Measurements from ENCODE around the gene LRP1-AS.

LRP1-AS gene

GRCh38 chr12:57179331-57180086 is 32.1 kb upstream of the LRP1-AS start:
- FAIRE-seq, result no peak

GRCh38 chr12:57178213-57178612 is 30.8 kb upstream of the LRP1-AS start:
- FAIRE-seq, result no peak

- no peak for FAIRE-seq
Observed at GRCh38 chr12:57177354-57177753, 29.9 kb upstream of the LRP1-AS start.

DNA sequence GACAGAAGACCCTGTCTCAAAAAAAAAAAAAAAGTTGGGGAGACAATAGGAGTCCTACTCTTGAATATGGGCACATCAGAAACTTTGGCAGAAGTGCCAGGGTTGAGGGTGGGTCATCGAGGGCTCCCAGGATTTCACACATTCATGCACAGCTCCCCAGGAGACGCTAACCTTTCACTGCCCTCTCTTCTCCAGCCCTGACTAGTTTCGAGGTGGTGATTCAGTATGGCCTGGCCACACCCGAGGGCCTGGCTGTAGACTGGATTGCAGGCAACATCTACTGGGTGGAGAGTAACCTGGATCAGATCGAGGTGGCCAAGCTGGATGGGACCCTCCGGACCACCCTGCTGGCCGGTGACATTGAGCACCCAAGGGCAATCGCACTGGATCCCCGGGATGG is 29.4 kb upstream of the LRP1-AS start:
- FAIRE-seq, result no peak

- FAIRE-seq, result no peak
Observed at GRCh38 chr12:57176139-57176477, 28.7 kb upstream of the LRP1-AS start.

- FAIRE-seq, result no peak
Observed at GRCh38 chr12:57175428-57176138, 28.2 kb upstream of the LRP1-AS start.

DNA sequence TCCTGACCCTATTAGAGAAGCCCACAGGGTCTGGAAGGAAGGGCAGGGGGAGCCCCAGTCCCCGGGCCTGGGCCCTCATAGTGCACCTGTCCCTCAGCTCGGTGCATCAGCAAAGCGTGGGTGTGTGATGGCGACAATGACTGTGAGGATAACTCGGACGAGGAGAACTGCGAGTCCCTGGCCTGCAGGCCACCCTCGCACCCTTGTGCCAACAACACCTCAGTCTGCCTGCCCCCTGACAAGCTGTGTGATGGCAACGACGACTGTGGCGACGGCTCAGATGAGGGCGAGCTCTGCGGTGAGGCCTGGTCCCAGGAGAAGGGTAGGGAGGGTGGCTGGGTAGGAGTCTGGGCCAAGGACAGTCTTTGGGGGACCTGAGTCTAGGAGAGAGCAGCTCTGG is 26.3 kb upstream of the LRP1-AS start:
- no peak for FAIRE-seq

- no peak for FAIRE-seq
Observed at GRCh38 chr12:57173089-57173488, 25.7 kb upstream of the LRP1-AS start.

- FAIRE-seq, result no peak
Observed at GRCh38 chr12:57171668-57172067, 24.2 kb upstream of the LRP1-AS start.

GRCh38 chr12:57170927-57171326 is 23.5 kb upstream of the LRP1-AS start:
- no peak for FAIRE-seq

- no peak for FAIRE-seq
Observed at GRCh38 chr12:57170408-57170807, 23.0 kb upstream of the LRP1-AS start.

GRCh38 chr12:57169969-57170368 is 22.6 kb upstream of the LRP1-AS start:
- FAIRE-seq, result no peak

GRCh38 chr12:57169046-57169795 is 21.8 kb upstream of the LRP1-AS start:
- no peak for FAIRE-seq

- FAIRE-seq, result no peak
Observed at GRCh38 chr12:57168058-57168457, 20.6 kb upstream of the LRP1-AS start.

- FAIRE-seq, result no peak
Observed at GRCh38 chr12:57166971-57167371, 19.6 kb upstream of the LRP1-AS start.

DNA sequence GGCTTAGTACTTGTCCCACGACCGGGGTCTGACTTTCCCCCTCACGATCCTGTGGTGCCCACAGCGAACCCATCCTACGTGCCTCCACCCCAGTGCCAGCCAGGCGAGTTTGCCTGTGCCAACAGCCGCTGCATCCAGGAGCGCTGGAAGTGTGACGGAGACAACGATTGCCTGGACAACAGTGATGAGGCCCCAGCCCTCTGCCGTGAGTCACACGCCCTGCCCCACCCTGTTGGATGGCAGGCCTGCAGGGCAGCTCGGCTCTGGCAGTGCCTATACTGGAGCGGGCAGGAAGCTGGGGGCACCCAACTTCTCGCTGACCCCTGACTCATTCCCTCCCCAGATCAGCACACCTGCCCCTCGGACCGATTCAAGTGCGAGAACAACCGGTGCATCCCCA is 18.3 kb upstream of the LRP1-AS start:
- FAIRE-seq, result no peak

DNA sequence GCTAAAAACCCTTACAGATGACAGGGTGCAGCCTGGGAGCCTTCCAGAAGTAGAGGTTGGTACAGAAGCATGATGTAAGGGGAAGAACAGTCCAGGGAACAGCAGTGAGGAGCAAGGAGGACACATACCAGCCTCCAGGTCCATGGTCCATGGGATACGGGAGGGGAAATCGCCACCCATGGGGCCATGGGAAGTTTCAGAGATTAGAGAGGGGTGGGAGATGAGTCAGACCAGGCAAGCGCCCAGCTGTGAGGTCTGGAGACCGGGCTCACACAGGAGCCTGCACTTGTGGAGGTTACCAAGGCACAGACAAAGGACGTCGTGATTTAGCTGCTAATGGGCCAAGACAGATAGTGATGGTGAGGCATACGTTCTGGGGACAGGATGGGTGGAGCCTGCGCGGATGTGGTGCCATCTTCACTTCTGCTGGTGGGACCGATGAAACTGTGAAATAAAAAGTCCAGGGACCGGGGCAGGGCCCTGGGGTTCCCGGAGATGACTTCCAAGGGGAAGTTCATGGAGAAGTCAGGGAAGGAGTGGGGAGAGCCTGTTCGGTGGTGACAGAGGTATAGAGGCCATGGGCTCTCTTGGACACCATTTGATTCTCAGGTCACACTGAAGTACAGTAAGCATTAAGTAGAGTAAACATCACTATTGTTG is 17.7 kb upstream of the LRP1-AS start:
- no peak for FAIRE-seq

GRCh38 chr12:57164454-57164853 is 17.0 kb upstream of the LRP1-AS start:
- FAIRE-seq, result no peak

- no peak for FAIRE-seq
Observed at GRCh38 chr12:57162553-57163125, 15.2 kb upstream of the LRP1-AS start.

- no peak for FAIRE-seq
Observed at GRCh38 chr12:57161491-57161890, 14.1 kb upstream of the LRP1-AS start.

- no peak for FAIRE-seq
Observed at GRCh38 chr12:57160741-57161140, 13.3 kb upstream of the LRP1-AS start.

DNA sequence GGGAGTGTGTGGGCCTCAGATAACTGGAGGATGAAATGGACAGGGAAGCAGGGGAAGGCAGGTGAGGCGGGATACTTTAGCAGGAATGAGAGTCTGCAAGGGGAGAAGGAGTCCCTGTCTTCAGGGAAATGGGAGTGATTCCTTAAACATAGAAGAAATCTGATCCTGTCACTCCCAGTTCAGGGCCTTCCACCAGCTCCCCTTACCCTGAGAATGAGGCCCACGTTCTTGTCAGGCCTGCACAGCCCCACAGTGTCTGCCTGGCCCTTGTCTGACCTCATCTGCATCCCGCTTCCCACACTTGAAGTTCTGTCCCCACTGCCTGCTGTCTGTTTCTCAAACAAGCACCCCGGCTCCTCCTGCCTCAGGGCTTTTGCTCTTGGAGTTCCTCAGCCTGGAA is 12.6 kb upstream of the LRP1-AS start:
- no peak for FAIRE-seq

DNA sequence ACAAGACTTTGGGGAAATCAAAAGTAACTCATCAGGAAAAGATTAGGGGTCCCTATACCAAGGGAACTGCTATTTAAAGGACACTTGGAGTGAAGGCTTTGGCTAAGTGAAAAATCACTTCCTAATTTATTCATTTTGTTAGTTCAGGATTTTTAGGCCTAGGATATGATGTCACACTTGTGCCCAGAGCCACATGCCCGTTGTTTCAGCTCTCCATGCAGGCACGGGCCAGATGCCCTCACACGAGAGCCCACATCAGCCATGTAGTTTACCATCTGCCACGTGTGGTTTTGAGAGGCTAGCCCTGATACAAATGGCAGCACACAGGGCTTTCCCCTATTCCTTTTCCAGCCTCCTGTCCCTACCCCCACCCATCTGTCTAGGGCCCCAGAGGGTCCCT is 11.9 kb upstream of the LRP1-AS start:
- no peak for FAIRE-seq

Measured in A204.1 (cell line).